AG04450 (cell line): ENCODE measurements around the gene DCAF16. TPM values are rescaled to one million over a fixed set of nuclear protein-coding genes. Genes with fewer than 3 reads are reported as not detected.

Source experiments
- CTCF ChIA-PET: fragments of 300-600, 350-600 bp; formaldehyde crosslinking; extraction: SDS; loops from one replicate; lab custom pipeline; 2022; ENCODE audit warnings: antibody characterized with exemption, inconsistent platforms; lab: Charles Lee
- POLR2A ChIA-PET: fragments of 350-600 bp; formaldehyde crosslinking; extraction: SDS; loops from one replicate; lab custom pipeline; 2021; ENCODE audit warnings: antibody characterized with exemption, inconsistent platforms; lab: Yijun Ruan, JAX
- DNase-seq: peaks from one replicate; pipeline ENCODE4 v3.0.0-alpha.2; 2011; ENCODE audit warnings: low read depth, low spot score
- H3K27ac ChIP-seq: one replicate; pipeline ENCODE4 v1.5.1; 2012; ENCODE audit warnings: low read depth, low read length, control low read depth
- H3K27me3 ChIP-seq: one replicate; pipeline ENCODE4 v1.6.0; 2012; ENCODE audit warnings: low read length; ENCODE audit not compliant: control insufficient read depth, insufficient read depth
- H3K4me3 ChIP-seq: 2 replicates; pipeline ENCODE4 v1.5.1; 2011; ENCODE audit warnings: mild to moderate bottlenecking, low read depth, low read length, control low read depth
- H3K9me3 ChIP-seq: 2 replicates; pipeline ENCODE4 v1.5.1; 2012; ENCODE audit warnings: low read length; ENCODE audit not compliant: control insufficient read depth, insufficient read depth
- polyA plus RNA-seq: library from polyadenylated mRNA; depleted of rRNA; stranded (reverse); fragments of >200 nt; gene quantifications from 2 replicates; pipeline ENCODE4 v1.2.3, GENCODE V29; 2011
- TF ChIP-seq, protein P1 (sequence below): IDR thresholded peaks from 2 replicates; pipeline ENCODE4 v1.5.1; 2011; ENCODE audit warnings: low read depth, low read length, control low read depth, inconsistent platforms

DCAF16 gene
- polyA plus RNA-seq, 1 experiment, result 22.2 TPM

DNA sequence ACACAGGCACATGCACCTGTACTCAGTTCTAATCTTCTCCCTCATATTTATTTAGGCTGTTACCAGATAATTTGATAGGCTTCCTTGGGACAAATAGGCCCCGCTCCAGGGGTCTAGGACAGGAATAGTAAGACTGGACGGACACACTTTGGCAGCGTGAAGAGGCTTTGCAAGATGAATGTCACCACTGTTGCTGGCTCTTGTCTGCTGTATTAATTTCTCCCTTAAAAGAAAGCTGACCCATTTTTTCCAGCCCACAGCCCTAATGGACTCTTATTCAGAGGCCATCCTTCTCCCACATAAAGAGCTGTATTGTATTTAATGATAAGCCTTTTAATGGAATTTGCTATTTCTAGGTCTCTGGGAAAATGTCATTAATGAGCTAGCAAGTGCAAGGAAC is 47.1 kb downstream of the DCAF16 start:
- CTCF ChIA-PET, result no interaction called here
- POLR2A ChIA-PET, result no interaction called here
- H3K4me3 ChIP-seq, result no peak overlapping the region
- TF ChIP-seq, protein P1, sequence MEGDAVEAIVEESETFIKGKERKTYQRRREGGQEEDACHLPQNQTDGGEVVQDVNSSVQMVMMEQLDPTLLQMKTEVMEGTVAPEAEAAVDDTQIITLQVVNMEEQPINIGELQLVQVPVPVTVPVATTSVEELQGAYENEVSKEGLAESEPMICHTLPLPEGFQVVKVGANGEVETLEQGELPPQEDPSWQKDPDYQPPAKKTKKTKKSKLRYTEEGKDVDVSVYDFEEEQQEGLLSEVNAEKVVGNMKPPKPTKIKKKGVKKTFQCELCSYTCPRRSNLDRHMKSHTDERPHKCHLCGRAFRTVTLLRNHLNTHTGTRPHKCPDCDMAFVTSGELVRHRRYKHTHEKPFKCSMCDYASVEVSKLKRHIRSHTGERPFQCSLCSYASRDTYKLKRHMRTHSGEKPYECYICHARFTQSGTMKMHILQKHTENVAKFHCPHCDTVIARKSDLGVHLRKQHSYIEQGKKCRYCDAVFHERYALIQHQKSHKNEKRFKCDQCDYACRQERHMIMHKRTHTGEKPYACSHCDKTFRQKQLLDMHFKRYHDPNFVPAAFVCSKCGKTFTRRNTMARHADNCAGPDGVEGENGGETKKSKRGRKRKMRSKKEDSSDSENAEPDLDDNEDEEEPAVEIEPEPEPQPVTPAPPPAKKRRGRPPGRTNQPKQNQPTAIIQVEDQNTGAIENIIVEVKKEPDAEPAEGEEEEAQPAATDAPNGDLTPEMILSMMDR, result no peak
- H3K9me3 ChIP-seq, result peaks cover 7% of the 10 kb centered on the region; the same call in 1 of the 2 replicates
- H3K27ac ChIP-seq, result no peak overlapping the region
- no peaks in the 10 kb centered on the region for H3K27me3 ChIP-seq
- no peak for DNase-seq

- TF ChIP-seq, protein P1, result peak; percentile 47
- ChIA-PET CTCF (interaction anchor here (1.2 to 1.5 kb wide), 3 partner anchors 27 to 830 kb away, joined by 3 to 4 read pairs (median 3); no protein-coding TSS in a partner anchor), POLR2A (no interaction called here)
- Histone ChIP-seq H3K27me3 (peaks cover 4% of the 10 kb centered on the region), H3K27ac (no peak overlapping the region), H3K4me3 (no peak overlapping the region), H3K9me3 (peaks cover 7% of the 10 kb centered on the region; the same call in 1 of the 2 replicates)
- DNase-seq, result peak; percentile 16
Measured at GRCh38 chr4:17762726-17763125, 47.8 kb downstream of the DCAF16 start.

- ChIA-PET CTCF (no interaction called here), POLR2A (no interaction called here)
- Histone ChIP-seq H3K27ac (no peak overlapping the region), H3K27me3 (peaks cover 4% of the 10 kb centered on the region), H3K4me3 (no peak overlapping the region), H3K9me3 (no peaks in the 10 kb centered on the region)
- DNase-seq, result no peak
- TF ChIP-seq, protein P1, result no peak
Measured at GRCh38 chr4:17761062-17761461, 49.5 kb downstream of the DCAF16 start.

DNA sequence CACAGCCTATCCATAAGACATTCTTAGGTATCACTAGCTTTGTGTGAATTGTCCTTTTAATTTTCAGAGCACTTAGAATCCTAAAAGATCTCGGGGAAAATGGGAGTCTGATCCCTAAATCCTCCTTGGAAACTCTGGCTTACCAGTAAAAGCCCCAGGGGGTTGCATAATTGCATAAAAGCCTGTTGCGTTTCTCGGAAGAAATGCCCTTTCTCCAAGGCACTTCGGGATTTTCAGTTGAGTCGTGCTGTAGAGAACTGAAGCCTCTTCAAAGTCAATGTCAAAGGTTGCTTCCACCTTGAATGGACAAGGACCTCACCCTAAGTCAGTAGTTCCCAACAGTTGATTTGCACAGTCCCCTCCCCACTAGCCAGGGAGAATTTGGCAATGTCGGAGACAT is 49.9 kb downstream of the DCAF16 start:
- CTCF ChIA-PET, result no interaction called here
- POLR2A ChIA-PET, result no interaction called here
- Histone ChIP-seq H3K9me3 (no peaks in the 10 kb centered on the region), H3K27ac (no peak overlapping the region), H3K27me3 (peaks cover 4% of the 10 kb centered on the region), H3K4me3 (no peak overlapping the region)
- no peak for DNase-seq
- TF ChIP-seq, protein P1, result no peak

DNA sequence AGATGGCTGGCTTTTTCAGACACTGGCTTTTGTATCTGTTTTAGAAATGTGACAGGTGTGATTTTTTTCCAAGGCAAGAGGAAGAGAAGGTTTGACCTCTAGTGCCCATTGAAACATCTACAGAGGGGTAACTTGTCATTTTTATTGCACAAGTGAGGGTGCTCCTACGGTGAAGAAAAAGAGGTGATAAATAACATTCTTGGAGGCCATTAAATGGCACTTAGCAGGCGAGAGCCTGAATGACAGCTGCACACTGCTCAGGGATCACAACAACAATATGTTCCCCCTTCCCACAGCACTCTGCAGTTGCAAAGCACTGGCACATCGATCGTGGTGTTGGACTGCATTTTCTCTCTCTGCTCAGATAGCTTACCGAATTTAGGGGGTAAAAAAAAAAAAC is 52.1 kb downstream of the DCAF16 start:
- DNase-seq, result no peak
- Histone ChIP-seq H3K27me3 (peaks cover 4% of the 10 kb centered on the region), H3K27ac (no peak overlapping the region), H3K9me3 (no peaks in the 10 kb centered on the region), H3K4me3 (no peak overlapping the region)
- CTCF ChIA-PET, result no interaction called here
- POLR2A ChIA-PET, result no interaction called here
- TF ChIP-seq, protein P1, result no peak
